ENCODE results near the gene DCHS1. TPM values are rescaled to one million over a fixed set of nuclear protein-coding genes. Genes with fewer than 3 reads are reported as not detected.
A peak's percentile ranks its signal among the peaks of the same experiment; 100 is the strongest.

DCHS1 gene
- total RNA-seq, 1 donor from 2014 or later, result 29.0 TPM

- DNase-seq, result no peak
These were observed 68.9 kb downstream of the DCHS1 start for GRCh38 chr11:6586434-6587359.

DNA sequence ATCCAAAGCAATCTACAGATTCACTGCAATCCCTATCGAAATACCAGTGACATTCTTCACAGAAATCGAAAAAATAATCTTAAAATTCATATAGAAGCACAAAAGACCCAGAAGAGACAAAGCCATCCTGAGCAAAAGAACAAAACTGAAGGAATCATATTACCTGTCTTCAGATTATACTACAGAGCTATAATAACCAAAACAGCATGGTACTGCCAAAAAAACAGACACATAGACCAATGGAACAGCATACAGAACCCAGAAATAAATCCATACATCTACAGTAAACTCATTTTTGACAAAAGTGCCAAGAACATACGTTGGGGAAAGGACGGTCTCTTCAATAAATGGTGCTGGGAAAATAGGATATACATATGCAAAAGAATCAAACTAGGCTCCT lies 71.1 kb downstream of the DCHS1 start:
- no peak for DNase-seq

DNA sequence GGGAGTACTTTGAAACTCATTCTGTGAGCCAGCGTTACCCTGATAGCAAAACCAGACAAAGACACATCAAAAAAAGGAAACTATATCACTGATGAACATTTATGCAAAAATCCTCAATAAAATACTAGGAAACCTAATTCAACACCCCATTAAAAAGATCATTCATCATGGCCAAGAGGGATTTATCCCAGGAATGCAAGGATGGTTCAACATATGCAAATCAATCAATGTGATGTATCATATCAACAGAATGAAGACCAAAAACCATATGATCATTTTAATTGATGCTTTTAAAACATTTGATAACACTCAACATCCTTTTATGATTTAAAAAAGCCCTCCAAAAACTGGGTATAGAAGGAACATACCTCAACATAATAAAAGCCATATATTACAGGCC lies 72.0 kb downstream of the DCHS1 start:
- no peak for DNase-seq

- no peak for DNase-seq
These were observed 75.9 kb downstream of the DCHS1 start for GRCh38 chr11:6579681-6580080.

DNA sequence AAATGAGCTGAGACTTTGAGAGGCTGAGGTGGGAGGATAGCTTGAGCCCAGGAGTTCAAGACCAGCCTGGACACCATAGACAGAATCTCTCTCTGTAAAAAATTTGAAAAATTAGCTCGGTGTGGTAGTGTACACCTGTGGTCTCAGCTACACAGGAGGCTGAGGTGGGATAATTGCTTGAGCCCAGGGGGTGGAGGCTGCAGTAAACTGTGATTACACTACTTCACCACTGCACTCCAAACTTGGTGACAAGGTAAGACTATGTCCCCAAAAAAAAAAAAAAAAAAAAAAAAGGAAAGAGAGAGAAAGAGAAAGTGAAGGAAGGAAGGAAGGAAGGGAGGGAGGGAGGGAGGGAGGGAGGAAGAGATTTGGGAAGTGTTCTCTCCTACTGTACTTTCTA lies 77.5 kb downstream of the DCHS1 start:
- DNase-seq, result no peak

DNA sequence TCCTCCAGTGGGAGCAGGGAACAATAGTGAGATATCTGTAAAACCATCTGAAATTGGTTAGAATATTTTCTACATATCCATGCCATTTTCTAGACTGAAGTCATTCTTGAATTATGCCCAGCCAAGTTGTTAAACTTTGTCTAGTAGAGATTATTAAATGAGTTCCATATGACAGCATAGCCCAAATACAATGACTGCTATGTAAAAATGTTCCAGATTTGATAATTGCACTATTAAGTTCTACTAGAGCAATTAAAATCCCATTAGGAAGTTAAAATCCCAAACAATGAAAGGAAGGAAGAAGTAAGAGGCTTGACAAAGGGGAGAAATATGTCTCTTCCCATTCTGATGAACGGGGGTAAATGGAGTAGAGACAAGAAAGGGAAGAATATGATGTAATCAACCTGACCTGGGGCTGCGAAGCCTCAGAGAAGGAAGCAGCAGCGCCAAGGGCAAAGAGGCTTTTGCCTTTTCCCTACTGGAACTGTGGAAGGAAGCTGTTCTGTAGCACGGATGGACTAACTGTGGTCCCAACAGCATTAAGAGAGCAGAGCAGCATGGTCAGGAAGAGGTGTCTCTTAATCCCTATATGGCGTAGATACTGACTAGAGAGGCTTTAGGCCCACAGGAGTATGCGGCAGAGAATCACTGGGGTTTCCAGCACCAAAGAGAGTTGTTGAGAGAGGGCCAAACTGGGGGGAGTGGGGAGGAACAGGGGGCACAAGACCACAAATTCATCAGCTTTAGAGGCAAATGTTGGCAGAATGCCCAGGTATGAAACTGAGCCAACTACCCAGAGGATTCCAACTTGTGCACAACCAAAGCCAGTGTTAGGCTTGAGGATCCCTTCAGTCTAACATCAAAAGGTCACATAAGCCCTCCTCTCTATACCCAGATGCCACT lies 78.9 kb downstream of the DCHS1 start:
- DNase-seq, result peak; percentile 93

- no peak for DNase-seq
These were observed 80.5 kb downstream of the DCHS1 start for GRCh38 chr11:6574816-6575715.

- no peak for DNase-seq
These were observed 83.4 kb downstream of the DCHS1 start for GRCh38 chr11:6572215-6572614.

DNA sequence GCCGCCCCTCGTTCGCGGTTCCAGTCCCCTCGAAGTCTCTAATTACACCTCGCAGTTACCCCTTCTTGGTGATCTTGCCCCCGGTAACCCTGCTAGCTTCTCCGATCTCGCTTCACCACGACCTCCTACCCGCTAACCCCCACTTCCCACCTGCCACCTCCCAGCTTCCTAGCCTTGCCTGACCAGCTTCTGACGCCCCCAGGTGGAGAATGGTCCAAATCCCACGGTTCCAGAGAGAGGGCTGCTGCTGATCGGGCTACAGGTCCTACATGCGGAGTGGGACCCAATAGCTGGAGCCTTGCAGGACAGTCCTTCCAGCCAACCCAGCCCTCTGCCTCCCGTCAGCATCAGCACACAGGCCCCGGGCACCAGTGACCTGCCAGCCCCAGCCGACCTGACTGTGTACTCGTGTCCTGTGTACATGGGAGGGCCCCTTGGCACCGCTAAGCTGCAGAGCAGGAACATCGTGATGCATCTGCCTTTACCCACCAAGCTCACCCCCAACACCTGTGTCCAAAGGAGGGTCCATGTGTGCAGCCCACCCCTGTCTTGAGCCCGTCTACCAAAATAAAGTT lies 84.1 kb downstream of the DCHS1 start:
- DNase-seq, result no peak

Other genes with a start within 250 kb of the DCHS1 start
- 16.5 TPM for gene APBB1, start 236.7 kb downstream of the DCHS1 start, total RNA-seq
- gene HPX, start 214.8 kb downstream of the DCHS1 start, total RNA-seq, result 1.9 TPM
- 21.4 TPM for gene TRIM3, start 181.9 kb downstream of the DCHS1 start, total RNA-seq
- 28.6 TPM for gene ARFIP2, start 174.5 kb downstream of the DCHS1 start, total RNA-seq
- 21.7 TPM for gene TIMM10B, start 174.3 kb downstream of the DCHS1 start, total RNA-seq
- 7.0 TPM for gene DNHD1, start 158.5 kb downstream of the DCHS1 start, total RNA-seq
- gene RRP8, start 52.2 kb downstream of the DCHS1 start, total RNA-seq, result 11.3 TPM
- gene ILK, start 52.0 kb downstream of the DCHS1 start, total RNA-seq, result 104 TPM
- gene TAF10, start 43.6 kb downstream of the DCHS1 start, total RNA-seq, result 15.3 TPM
- 29.9 TPM for gene TPP1, start 36.4 kb downstream of the DCHS1 start, total RNA-seq
- 22.6 TPM for gene MRPL17, start 27.5 kb upstream of the DCHS1 start, total RNA-seq
- 0.10 TPM for gene OR2AG2, start 116.2 kb upstream of the DCHS1 start, total RNA-seq
- not detected for gene OR2AG1, start 127.2 kb upstream of the DCHS1 start, total RNA-seq
- gene OR6A2, start 143.9 kb upstream of the DCHS1 start, total RNA-seq, result 0.20 TPM
- not detected for gene OR10A5, start 189.9 kb upstream of the DCHS1 start, total RNA-seq
- not detected for gene OR10A2, start 207.2 kb upstream of the DCHS1 start, total RNA-seq
- not detected for gene OR10A4, start 220.8 kb upstream of the DCHS1 start, total RNA-seq
- gene OR2D2, start 236.7 kb upstream of the DCHS1 start, total RNA-seq, result not detected

All from skin of body (tissue), 2 donors.